BLaER1 (cell line): ENCODE measurements around the gene RPS6KA2.

ENCODE experiments used
- H3K27ac ChIP-seq: shearing (Covaris generic); formaldehyde crosslinking; 2 replicates; pipeline ENCODE4 v1.8.1; 2022
- H3K27me3 ChIP-seq: shearing (Covaris generic); formaldehyde crosslinking; 2 replicates; pipeline ENCODE4 v1.8.1; 2022
- H3K36me3 ChIP-seq: shearing (Covaris generic); formaldehyde crosslinking; 2 replicates; pipeline ENCODE4 v1.8.1; 2022
- H3K4me1 ChIP-seq: shearing (Covaris generic); formaldehyde crosslinking; 2 replicates; pipeline ENCODE4 v1.8.1; 2022
- H3K4me2 ChIP-seq: shearing (Covaris generic); formaldehyde crosslinking; 2 replicates; pipeline ENCODE4 v1.8.1; 2022
- H3K4me3 ChIP-seq: shearing (Covaris generic); formaldehyde crosslinking; 2 replicates; pipeline ENCODE4 v1.8.1; 2022
- H3K9ac ChIP-seq: shearing (Covaris generic); formaldehyde crosslinking; 2 replicates; pipeline ENCODE4 v1.8.1; 2022
- H3K9me3 ChIP-seq: shearing (Covaris generic); formaldehyde crosslinking; 2 replicates; pipeline ENCODE4 v1.8.1; 2022
- H4K20me1 ChIP-seq: shearing (Covaris generic); formaldehyde crosslinking; 2 replicates; pipeline ENCODE4 v1.8.1; 2022
- Cebpa-rat ChIP-seq: shearing (Covaris generic); IDR thresholded peaks from 2 replicates; pipeline ENCODE4 v1.8.1; 2022

RPS6KA2 gene

DNA sequence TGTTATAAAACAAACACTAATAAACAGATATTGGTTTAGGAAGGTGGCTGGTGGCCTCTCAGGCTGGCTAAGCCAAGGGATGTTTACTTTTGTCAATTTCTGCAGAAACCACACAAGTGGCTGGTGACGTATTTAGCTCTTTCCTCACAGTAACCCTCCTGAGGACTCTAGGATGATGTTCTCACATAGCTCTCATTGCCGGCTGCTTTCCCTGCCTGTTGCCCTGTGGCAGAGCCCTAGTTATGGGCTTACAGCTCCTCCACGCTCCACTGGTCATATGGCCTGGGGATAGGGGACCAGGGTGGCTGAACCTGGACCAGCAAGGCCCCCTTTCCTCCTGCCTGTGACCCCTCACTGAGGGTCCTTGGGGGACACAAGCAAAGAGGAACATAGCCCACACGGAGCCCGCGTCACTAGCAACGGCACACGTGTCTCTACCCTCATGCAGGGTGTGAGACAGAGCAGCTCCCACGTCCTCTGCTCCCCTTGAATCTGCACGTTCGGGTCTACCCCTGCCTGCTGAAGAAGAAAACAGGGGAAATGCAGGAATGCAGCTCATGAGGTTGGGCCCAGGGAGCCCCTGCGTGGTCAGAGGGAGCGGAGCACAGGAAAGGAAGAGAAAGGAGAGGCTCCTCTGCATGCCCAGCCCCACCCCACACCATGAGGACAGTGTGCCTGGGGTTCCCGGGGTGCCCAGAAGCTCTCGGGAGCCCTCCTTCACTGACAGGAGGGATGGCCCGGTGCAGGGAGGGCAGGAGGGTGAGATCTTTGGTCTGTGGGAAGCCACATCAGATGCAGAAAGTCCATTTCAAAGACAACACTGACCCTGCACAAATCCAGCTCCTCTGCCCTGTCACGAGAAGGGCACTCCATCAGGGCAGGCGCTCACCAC is 54.4 kb downstream of the RPS6KA2 start:
- H3K4me3 ChIP-seq, result no peak overlapping the region
- H3K27me3 ChIP-seq, result no peaks in the 10 kb centered on the region
- peak overlapping the region; percentile 69 for H3K4me2 ChIP-seq
- H3K9me3 ChIP-seq, result peaks cover 18% of the 10 kb centered on the region
- no peaks in the 10 kb centered on the region for H3K36me3 ChIP-seq
- H3K4me1 ChIP-seq, result peaks cover 30% of the 10 kb centered on the region
- H3K27ac ChIP-seq, result no peak overlapping the region
- H3K9ac ChIP-seq, result peak overlapping the region; percentile 41; the same call in 1 of the 2 replicates
- 0 out of 2 replicates have a peak, but pooled peaks cover 9% of the 10 kb centered on the region for H4K20me1 ChIP-seq
- no peak for TF ChIP-seq Cebpa-rat

DNA sequence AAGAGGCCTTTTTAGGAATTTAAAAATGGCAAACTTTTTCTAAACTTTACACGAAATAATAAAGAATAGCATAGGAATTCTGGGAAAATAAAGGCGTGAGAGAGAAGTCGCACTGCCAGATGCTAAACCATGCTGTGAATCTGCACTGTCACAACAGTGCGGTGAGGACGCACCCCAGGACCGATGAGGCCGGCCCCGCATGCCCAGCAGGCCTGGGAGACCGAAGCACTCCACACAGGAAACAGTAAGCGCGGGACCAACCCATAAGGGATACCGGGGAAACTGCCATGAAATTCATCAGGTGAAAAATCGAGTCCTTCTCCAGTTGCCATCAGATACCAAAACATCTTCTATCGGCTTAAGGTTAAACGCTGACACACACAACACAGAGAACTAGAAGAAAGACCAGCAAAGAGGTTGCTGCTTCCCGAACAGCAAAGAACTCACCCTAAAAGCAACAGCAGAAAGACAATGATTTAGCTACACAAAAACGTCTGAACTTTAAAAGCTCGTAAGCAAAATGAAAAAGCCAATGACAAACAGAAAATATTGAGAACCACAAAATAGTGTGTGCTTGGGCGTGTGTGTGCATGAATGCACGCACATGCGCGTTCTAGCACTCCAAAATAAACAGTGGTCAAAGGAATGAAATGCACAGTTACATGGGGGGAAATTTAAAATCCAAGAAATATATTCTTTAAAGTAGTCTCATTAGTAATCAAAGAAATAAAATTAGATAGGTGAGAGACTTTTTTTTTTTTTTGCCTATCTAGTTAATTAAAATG is 55.9 kb downstream of the RPS6KA2 start:
- Histone ChIP-seq H3K27ac (no peak overlapping the region), H3K36me3 (no peaks in the 10 kb centered on the region), H3K4me2 (0 out of 2 replicates have a peak overlapping the region, but pooled peaks have one; percentile 1), H3K27me3 (no peaks in the 10 kb centered on the region), H3K9me3 (peaks cover 4% of the 10 kb centered on the region), H3K4me3 (no peak overlapping the region), H3K9ac (no peak overlapping the region), H3K4me1 (peaks cover 30% of the 10 kb centered on the region), H4K20me1 (0 out of 2 replicates have a peak, but pooled peaks cover 9% of the 10 kb centered on the region)
- TF ChIP-seq Cebpa-rat, result no peak

DNA sequence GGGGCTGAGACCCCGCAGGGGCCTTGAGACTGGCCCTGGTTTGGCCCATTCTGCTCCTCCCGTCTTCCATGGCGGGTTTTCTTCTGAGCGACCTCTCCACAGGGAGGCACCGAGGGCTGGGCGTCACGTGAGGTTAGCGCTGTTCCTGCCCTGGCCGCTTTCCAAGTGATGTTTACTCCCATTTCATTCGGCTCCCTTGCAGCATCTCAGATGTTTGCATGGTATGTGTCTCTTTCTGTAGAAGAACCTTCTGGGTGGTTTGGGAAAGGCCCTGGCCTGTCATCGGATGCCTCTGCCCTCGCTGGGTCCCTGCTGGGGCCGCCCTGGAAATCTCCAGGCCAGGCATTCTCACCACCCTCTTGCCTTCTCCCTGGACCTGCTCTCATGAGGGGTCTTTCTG is 57.8 kb downstream of the RPS6KA2 start:
- H3K9ac ChIP-seq, result no peak overlapping the region
- 0 out of 2 replicates have a peak, but pooled peaks cover 9% of the 10 kb centered on the region for H4K20me1 ChIP-seq
- H3K27me3 ChIP-seq, result no peaks in the 10 kb centered on the region
- no peak overlapping the region for H3K27ac ChIP-seq
- no peak overlapping the region for H3K4me3 ChIP-seq
- TF ChIP-seq Cebpa-rat, result no peak
- H3K4me1 ChIP-seq, result peaks cover 32% of the 10 kb centered on the region
- H3K36me3 ChIP-seq, result no peaks in the 10 kb centered on the region
- H3K4me2 ChIP-seq, result no peak overlapping the region
- no peaks in the 10 kb centered on the region for H3K9me3 ChIP-seq

DNA sequence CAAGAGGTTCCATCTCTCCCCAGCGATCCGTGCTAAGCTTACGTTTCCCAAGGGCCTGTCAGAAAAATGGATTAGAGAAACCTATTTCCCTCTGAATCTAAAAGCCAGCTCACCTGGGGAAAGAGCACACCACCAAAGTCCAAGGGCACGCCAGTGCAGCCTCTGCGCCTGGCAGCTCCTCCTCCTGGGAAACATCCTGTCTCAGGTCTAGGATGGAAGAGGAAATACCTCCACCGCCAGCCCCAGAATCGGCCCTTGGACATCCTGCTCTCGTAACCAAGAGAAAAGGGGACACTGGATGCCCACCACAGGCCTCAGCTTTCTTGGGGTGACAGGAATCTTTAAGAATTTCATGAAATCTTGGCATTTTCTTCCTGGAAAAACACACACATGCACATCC is 59.2 kb downstream of the RPS6KA2 start:
- Histone ChIP-seq H3K4me1 (peaks cover 37% of the 10 kb centered on the region), H3K27me3 (no peaks in the 10 kb centered on the region), H3K4me2 (no peak overlapping the region), H3K9me3 (no peaks in the 10 kb centered on the region), H4K20me1 (0 out of 2 replicates have a peak, but pooled peaks cover 6% of the 10 kb centered on the region), H3K27ac (no peak overlapping the region), H3K9ac (no peak overlapping the region), H3K36me3 (no peaks in the 10 kb centered on the region), H3K4me3 (no peak overlapping the region)
- TF ChIP-seq Cebpa-rat, result no peak

DNA sequence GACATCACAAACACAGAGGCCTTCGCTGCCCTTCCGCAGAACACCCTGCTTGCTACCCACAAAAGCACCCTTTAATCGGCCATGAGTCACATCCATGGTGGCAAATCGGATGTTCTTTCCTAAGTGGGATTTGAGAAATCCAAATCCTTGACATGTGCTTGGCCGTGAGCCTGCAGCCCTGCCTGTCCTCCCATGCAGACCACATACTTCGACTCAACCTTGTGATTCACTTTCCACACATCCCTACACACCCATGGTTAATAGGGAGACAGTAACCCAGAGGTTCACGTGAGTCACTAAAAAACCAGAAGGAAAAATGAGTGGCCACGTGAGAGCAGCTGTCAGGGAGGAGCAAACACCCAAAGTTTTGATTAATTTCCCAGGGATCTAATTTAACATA is 59.9 kb downstream of the RPS6KA2 start:
- H3K36me3 ChIP-seq, result no peaks in the 10 kb centered on the region
- H3K4me3 ChIP-seq, result no peak overlapping the region
- no peak for TF ChIP-seq Cebpa-rat
- H4K20me1 ChIP-seq, result no peaks in the 10 kb centered on the region
- no peak overlapping the region for H3K27ac ChIP-seq
- peaks cover 30% of the 10 kb centered on the region for H3K4me1 ChIP-seq
- no peak overlapping the region for H3K9ac ChIP-seq
- no peak overlapping the region for H3K4me2 ChIP-seq
- H3K27me3 ChIP-seq, result no peaks in the 10 kb centered on the region
- H3K9me3 ChIP-seq, result no peaks in the 10 kb centered on the region

DNA sequence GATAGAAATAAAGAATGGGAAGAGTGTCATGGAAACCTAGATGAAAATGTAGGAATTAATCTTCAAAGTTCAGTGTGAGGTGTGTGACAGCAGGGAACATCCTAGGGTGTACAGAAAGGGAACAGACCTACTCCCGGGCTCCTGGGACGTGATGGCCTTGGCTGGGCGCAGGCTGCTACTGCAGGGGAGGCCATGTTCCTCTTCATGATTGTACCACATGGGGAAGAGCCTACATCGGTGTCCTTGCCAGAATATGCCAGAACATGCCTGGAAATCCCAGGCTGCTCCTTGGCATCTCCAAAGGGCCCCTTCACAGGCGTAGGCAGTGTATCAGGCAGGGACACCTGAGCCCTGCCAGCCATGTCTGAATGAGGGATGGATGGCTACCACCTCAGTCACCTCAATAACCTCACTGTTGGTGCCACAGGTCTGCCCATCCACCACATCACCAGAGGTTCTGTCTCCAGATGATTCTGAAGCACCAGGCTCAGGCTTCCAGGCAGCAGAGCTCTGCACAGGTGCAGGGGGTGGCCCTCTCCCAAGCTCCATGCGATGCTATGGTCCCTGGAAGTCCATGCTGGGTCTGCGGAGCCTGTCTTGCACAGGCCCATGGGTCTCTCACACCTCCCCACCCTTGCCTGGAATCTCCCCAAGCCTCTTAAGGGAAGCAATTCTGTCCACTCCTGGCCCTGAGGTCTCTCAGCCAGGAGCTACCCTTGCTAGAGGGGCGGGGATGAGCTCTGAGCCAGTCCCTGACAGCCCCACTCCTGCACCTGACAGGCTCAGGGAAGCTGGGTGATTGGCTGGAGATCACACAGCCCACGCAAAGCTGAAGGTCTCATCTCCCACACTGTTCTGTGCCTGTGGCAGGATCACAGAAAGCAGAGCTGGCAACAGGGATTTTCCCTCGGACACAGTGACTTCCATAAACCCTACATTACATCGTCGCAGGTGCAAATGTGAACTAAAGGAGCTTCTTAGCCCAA is 60.7 kb downstream of the RPS6KA2 start:
- Histone ChIP-seq H3K4me3 (no peak overlapping the region), H3K9me3 (no peaks in the 10 kb centered on the region), H3K27ac (no peak overlapping the region), H3K9ac (no peak overlapping the region), H4K20me1 (no peaks in the 10 kb centered on the region), H3K36me3 (no peaks in the 10 kb centered on the region), H3K27me3 (no peaks in the 10 kb centered on the region), H3K4me2 (no peak overlapping the region), H3K4me1 (peaks cover 22% of the 10 kb centered on the region)
- TF ChIP-seq Cebpa-rat, result no peak

DNA sequence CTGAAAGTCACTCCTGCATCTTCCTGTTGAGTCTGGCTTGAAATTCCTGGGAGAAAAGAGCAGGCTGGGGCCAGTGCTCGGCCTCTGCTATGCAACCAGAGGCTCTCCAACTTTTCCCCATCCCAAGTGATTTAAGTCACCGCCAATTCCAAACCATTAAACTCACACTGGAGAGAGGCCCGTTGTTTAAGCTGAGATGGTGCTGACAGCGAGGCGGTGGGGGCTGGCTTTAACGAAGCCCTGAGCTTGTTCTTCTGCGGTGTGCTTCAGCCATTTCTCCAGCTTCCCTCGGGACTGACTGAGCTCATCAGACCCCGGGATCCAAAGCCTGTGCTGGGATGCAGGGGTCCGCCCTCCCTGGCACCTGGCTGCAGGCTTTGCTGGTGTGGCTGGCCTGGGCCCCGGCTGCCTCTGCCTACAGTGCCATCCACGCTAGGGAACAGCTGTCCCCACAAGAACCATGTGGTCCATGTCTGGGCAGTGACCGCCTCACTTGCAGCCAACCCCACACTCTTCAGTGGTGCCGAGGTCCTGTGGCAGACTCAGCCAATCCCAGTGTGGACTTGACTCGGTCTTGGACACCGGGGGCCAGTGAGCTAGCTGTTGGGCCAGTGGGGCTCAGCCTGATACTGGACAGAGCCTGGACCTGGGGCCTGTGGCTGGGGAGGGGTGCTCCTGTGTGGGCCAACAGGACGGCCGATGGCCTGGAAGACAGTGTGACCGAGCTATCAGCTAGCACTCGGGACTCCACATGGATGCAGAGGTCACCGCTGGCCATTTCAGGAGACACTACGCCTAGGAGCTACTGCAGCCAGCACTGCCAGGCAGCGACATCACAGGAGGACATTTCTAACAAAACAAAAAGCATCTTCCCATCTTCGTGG is 61.7 kb downstream of the RPS6KA2 start:
- peaks cover 16% of the 10 kb centered on the region for H3K4me1 ChIP-seq
- no peak for TF ChIP-seq Cebpa-rat
- no peaks in the 10 kb centered on the region for H3K36me3 ChIP-seq
- H3K27ac ChIP-seq, result no peak overlapping the region
- no peaks in the 10 kb centered on the region for H4K20me1 ChIP-seq
- no peak overlapping the region for H3K4me2 ChIP-seq
- no peak overlapping the region for H3K9ac ChIP-seq
- H3K27me3 ChIP-seq, result no peaks in the 10 kb centered on the region
- H3K4me3 ChIP-seq, result no peak overlapping the region
- H3K9me3 ChIP-seq, result no peaks in the 10 kb centered on the region

DNA sequence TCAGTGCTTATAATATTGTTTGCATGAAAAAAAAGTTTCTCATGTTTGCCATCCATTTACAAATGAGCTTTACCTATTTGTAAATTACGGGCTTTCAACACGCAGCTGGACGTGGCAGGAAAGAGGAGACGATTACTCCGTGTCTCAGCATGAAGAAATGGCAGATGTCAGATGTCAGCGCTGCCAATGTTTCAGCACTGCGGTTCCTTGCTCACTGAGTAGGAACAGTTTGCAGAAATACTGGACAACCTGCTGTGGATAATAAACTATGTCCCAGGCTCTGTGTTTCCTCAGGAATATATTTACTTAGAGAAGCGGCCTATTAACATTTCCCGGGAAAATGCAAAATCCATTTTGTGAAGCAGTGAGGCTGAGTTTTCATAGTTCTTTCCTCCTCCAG is 63.2 kb downstream of the RPS6KA2 start:
- Histone ChIP-seq H3K27me3 (no peaks in the 10 kb centered on the region), H3K36me3 (no peaks in the 10 kb centered on the region), H3K27ac (no peak overlapping the region), H4K20me1 (no peaks in the 10 kb centered on the region), H3K4me2 (peak overlapping the region; percentile 57), H3K4me1 (peaks cover 16% of the 10 kb centered on the region), H3K4me3 (no peak overlapping the region), H3K9me3 (no peaks in the 10 kb centered on the region), H3K9ac (no peak overlapping the region)
- no peak for TF ChIP-seq Cebpa-rat
